SK-N-MC (cell line): ENCODE results near the gene VSIG10L2.

Experiments used
- EZH2 ChIP-seq: fragments of 200-600 bp; sonication (generic); IDR thresholded peaks from one replicate; pipeline ENCODE4 v1.6.1; 2017; ENCODE audit warnings: antibody characterized with exemption
- FOXP2 ChIP-seq: optimal IDR thresholded peaks from 2 replicates; pipeline ENCODE3; 2011; ENCODE audit warnings: mild to moderate bottlenecking, moderate library complexity; ENCODE audit not compliant: insufficient read depth; ENCODE audit errors: extremely low read length, control extremely low read depth
- POLR2AphosphoS5 ChIP-seq: IDR thresholded peaks from 2 replicates; pipeline ENCODE4 v1.6.1; 2012; ENCODE audit warnings: mild to moderate bottlenecking, low read depth, low read length, borderline replicate concordance

GRCh38 chr11:125931668-125932067, 14.2 kb upstream of the VSIG10L2 start:
- TF ChIP-seq EZH2 (no peak), POLR2AphosphoS5 (peak; percentile 55; the same call in 1 of the 2 replicates), FOXP2 (no peak)
